ENCODE data around the gene ANGPT4. TPM values are rescaled to one million over a fixed set of nuclear protein-coding genes. Genes with fewer than 3 reads are reported as not detected.

The ANGPT4 gene
- total and polyA plus RNA-seq, 10 of the 15 experiments (the other 5 are each of a cell fraction or from before 2014, with no cell fraction given): 0.01 to 0.16 TPM; not detected in 8

DNA sequence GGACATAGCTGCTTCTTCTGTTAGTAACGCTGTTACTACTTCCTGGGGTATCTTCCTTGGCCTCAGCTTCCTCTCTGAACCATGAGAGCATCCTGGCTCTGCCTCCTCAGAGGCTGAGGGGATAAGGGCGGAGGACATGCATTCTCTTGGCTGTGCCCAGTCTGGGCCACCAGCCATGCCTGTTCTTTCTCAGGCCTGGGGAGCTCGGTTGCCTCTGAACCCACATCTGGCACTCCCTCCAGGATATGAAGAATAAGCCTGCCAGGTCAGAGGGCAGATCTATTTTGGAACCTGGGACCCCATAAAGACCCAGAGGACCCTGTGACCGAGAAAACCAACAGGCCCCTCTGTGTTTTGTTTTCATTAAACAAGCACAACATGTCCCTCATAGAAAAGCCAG is 6.6 kb upstream of the ANGPT4 start:
- no peak overlapping the region for H3K4me2 ChIP-seq (ENCODE audit: control insufficient read depth, insufficient read depth)
- SMC1A ChIA-PET (ENCODE audit: uncharacterized antibody, unreplicated experiment): no interaction called here
- CTCF ChIA-PET: no interaction called here
- intact Hi-C loops (cut with micrococcal nuclease; ENCODE audit: unreplicated experiment) (no loop called here), in situ Hi-C loops (cut with MboI) (no loop called here)
- 6% methylated on average over 4 of the region's 4 CpGs for WGBS (ENCODE audit: insufficient coverage, insufficient replicate concordance, low lambda C conversion rate, missing lambda C conversion rate)
- DNase-seq (ENCODE audit: low read depth, low spot score): no peak
- no peak for FAIRE-seq
- no peak overlapping the region for H3K4me3 ChIP-seq
- H4K20me1 ChIP-seq (ENCODE audit: control insufficient read depth, insufficient read depth): no peaks in the 10 kb centered on the region
- no peak for ATAC-seq
- RAD21 ChIA-PET (ENCODE audit: unreplicated experiment): no interaction called here
- no peak overlapping the region for H3K27ac ChIP-seq (ENCODE audit: control insufficient read depth, insufficient read depth)
- H3K9me3 ChIP-seq (replicated peaks; ENCODE audit: control insufficient read depth, insufficient read depth, low read length): no peaks in the 10 kb centered on the region
- H3K9ac ChIP-seq (ENCODE audit: control insufficient read depth, insufficient read depth, low read length): no peak overlapping the region
- POLR2A ChIA-PET: no interaction called here
- H3K36me3 ChIP-seq (ENCODE audit: control insufficient read depth in 2 of 2, insufficient read depth in 2 of 2, low read length in 1 of 2): no peaks in the 10 kb centered on the region
- no peaks in the 10 kb centered on the region; a peak in 3 of 4 replicates for H3K27me3 ChIP-seq (replicated peaks in 1 of 2; ENCODE audit: control insufficient read depth in 2 of 2, insufficient read depth in 2 of 2, low read length in 1 of 2)
- no peaks in the 10 kb centered on the region for H3K79me2 ChIP-seq (ENCODE audit: control insufficient read depth, insufficient read depth, low read length)
- TF ChIP-seq CHD2 (IDR thresholded peaks at IDR 0.05; ENCODE audit: borderline replicate concordance, low read depth, low read length): no peak
- no peak for TF ChIP-seq RFX5 (IDR thresholded peaks at IDR 0.05; ENCODE audit: low read depth, low read length)
- TF ChIP-seq SMC3 (IDR thresholded peaks at IDR 0.05; ENCODE audit: borderline replicate concordance, low read length): no peak
- TF ChIP-seq BCL11A (IDR thresholded peaks at IDR 0.05; ENCODE audit: low read depth, low read length): no peak
- TF ChIP-seq, protein P1, sequence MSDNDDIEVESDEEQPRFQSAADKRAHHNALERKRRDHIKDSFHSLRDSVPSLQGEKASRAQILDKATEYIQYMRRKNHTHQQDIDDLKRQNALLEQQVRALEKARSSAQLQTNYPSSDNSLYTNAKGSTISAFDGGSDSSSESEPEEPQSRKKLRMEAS (IDR thresholded peaks at IDR 0.05; ENCODE audit: low read depth, low read length): no peak
- no peak for TF ChIP-seq ZNF207 (IDR thresholded peaks at IDR 0.05; ENCODE audit: borderline replicate concordance)
- TF ChIP-seq ETV6 (conservative IDR thresholded peaks at IDR 0.05 in 1 of 2, IDR thresholded peaks at IDR 0.05 in 1 of 2; ENCODE audit: borderline replicate concordance in 1 of 2, low read depth in 1 of 2): no peak
- no peak for TF ChIP-seq POU2F2 (IDR thresholded peaks at IDR 0.05; ENCODE audit: borderline replicate concordance, low read depth, low read length)
- TF ChIP-seq SPI1 (IDR thresholded peaks at IDR 0.05; ENCODE audit: borderline replicate concordance, insufficient read depth, low read depth, low read length): no peak
- no peak overlapping the region for H2AFZ ChIP-seq (ENCODE audit: control insufficient read depth, low read depth, low read length)
- no peaks in the 10 kb centered on the region for H3K4me1 ChIP-seq (ENCODE audit: control insufficient read depth, insufficient read depth, low read length)
- no TSS peak for BruUV-seq (replicated peaks)
